ENCODE data around the gene FBXO15. TPM values are rescaled to one million over a fixed set of nuclear protein-coding genes. Genes with fewer than 3 reads are reported as not detected.

Gene FBXO15
- total and polyA plus RNA-seq, 2 donors (not counting 3 experiments of a cell fraction or from before 2014, with no cell fraction given), result not detected

DNA sequence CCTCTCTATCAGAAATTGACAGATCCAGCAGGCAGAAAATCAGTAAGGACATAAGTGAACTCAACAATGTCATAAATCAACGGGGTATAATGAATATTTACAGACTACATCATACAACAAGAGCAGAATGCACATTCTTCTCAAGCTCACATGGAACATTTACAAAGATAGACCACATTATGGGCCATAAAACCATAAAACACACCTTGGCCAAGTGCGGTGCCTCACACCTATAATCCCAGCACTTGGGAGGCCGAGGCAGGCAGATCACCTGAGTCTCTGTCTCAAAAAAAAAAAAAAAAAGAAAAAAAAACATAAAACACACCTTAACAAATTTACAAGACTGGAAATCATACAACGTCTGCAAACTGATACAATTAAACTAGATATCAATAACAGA is 36.7 kb downstream of the FBXO15 start:
- no peak overlapping the region for H3K4me2 ChIP-seq (ENCODE audit: insufficient read depth, low read length)
- no TSS peak for BruUV-seq (replicated peaks)
- dilution Hi-C loops (cut with MboI; ENCODE audit: extremely low pct_ligation_motif_present, low sequenced_read_pairs), result no loop called here
- no peak for TF ChIP-seq MYC (IDR thresholded peaks at IDR 0.05; ENCODE audit: low read depth, low read length)
- no peak for TF ChIP-seq POLR2A (IDR thresholded peaks at IDR 0.05; ENCODE audit: low read depth, low read length)
- no peak for TF ChIP-seq JUN (IDR thresholded peaks at IDR 0.05; ENCODE audit: borderline replicate concordance, insufficient read depth, insufficient read length, low read depth)
- TF ChIP-seq FOS (IDR thresholded peaks at IDR 0.05; ENCODE audit: borderline replicate concordance, insufficient read depth, low read length), result no peak
- no peak for TF ChIP-seq EZH2 (IDR thresholded peaks at IDR 0.05; ENCODE audit: borderline replicate concordance, low read depth, low read length, severe bottlenecking)
- TF ChIP-seq CTCF (IDR thresholded peaks at IDR 0.05; ENCODE audit: extremely low read depth in 1 of 2, insufficient read depth in 1 of 2, low read depth in 1 of 2, low read length in 2 of 2), result no peak
- no peak for TF ChIP-seq MAX (IDR thresholded peaks at IDR 0.05; ENCODE audit: insufficient read depth, insufficient read length)
- TF ChIP-seq GATA2 (IDR thresholded peaks at IDR 0.05; ENCODE audit: insufficient read depth, insufficient read length, low read depth, low read length), result no peak
- TF ChIP-seq POLR2AphosphoS5 (IDR thresholded peaks at IDR 0.05; ENCODE audit: insufficient read depth, low read depth, low read length), result no peak
- POLR2A ChIA-PET, result no interaction called here
- no peaks in the 10 kb centered on the region for H3K9me1 ChIP-seq (replicated peaks; ENCODE audit: control insufficient read depth, extremely low read depth, insufficient read depth, low read length)
- H3K27me3 ChIP-seq (ENCODE audit: control insufficient read depth in 2 of 2, insufficient read depth in 2 of 2, low read length in 2 of 2), result no peaks in the 10 kb centered on the region
- H3K4me3 ChIP-seq (replicated peaks in 1 of 3; ENCODE audit: insufficient read depth in 1 of 3, low read depth in 1 of 3, low read length in 3 of 3), result no peak overlapping the region
- H3K36me3 ChIP-seq (ENCODE audit: control insufficient read depth in 2 of 2, extremely low read depth in 1 of 2, insufficient read depth in 2 of 2, low read length in 2 of 2), result no peaks in the 10 kb centered on the region
- no peaks in the 10 kb centered on the region for H3K4me1 ChIP-seq (ENCODE audit: control insufficient read depth, extremely low read depth, insufficient read depth, low read length)
- DNase-seq (ENCODE audit: low read depth, low spot score) (no peak), FAIRE-seq (no peak)
- H3K79me2 ChIP-seq (ENCODE audit: control insufficient read depth, insufficient read depth, low read length), result no peaks in the 10 kb centered on the region
- no peaks in the 10 kb centered on the region for H4K20me1 ChIP-seq (replicated peaks; ENCODE audit: control insufficient read depth, extremely low read depth, insufficient read depth, low read length)
- no peak overlapping the region for H2AFZ ChIP-seq (ENCODE audit: low read depth, low read length)
- intact Hi-C loops (cut with micrococcal nuclease), result no loop called here
- H3K27ac ChIP-seq (ENCODE audit: insufficient read depth, low read depth, low read length), result no peak overlapping the region
- H3K9ac ChIP-seq (replicated peaks; ENCODE audit: extremely low read depth, insufficient read depth, low read length), result no peak overlapping the region
- CTCF ChIA-PET, result no interaction called here
- H3K9me3 ChIP-seq (replicated peaks; ENCODE audit: control insufficient read depth, insufficient read depth, low read length), result no peaks in the 10 kb centered on the region
